ENCODE data around the gene ZNF211.

Gene ZNF211

DNA sequence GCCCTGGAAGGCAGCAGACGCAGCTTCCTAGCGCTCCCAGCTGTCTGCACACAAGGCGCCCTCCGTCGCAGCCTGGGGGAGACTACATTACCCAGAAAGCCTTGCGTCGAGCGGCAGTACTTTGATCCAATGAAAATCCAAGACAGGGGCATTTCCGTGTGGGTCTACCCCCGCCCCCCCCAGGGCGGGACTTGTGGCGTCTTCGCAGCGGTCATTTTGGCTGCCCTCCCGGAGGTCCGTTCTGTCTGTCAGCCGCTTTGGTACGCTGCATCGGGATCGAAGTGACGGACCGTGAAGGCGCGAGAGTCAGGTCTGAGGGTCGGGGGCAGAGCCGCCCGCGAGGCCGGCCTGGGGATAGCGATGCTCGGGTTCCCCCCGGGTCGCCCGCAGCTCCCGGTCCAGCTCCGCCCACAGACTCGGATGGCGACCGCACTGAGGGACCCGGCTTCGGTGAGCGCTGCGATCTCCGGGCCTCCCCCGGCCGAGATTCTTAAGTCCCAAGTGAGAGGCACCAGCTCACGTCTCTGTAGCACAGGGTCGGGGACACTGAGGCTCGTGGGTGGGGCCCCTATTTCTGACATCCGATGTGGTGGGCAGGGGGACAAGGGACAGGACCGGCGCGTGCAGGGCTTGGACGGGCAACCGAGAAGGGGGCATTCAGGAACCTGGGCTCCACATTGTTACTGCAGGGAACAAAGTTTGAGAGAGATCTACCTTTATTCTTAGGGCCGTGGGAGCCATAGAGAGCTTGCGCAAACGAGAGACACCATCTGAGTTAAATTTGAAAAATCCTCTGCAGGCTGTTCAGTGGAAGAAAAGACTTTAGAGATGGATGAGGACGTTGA lies at the start of gene ZNF211:
Gene ZNF211 (plus strand): TSS at position 182 of the 845 bp plus-strand sequence. CDS start 179 bp downstream, at position 361.
- peak; percentile 75 for DNase-seq (ENCODE audit: low read depth)

DNA sequence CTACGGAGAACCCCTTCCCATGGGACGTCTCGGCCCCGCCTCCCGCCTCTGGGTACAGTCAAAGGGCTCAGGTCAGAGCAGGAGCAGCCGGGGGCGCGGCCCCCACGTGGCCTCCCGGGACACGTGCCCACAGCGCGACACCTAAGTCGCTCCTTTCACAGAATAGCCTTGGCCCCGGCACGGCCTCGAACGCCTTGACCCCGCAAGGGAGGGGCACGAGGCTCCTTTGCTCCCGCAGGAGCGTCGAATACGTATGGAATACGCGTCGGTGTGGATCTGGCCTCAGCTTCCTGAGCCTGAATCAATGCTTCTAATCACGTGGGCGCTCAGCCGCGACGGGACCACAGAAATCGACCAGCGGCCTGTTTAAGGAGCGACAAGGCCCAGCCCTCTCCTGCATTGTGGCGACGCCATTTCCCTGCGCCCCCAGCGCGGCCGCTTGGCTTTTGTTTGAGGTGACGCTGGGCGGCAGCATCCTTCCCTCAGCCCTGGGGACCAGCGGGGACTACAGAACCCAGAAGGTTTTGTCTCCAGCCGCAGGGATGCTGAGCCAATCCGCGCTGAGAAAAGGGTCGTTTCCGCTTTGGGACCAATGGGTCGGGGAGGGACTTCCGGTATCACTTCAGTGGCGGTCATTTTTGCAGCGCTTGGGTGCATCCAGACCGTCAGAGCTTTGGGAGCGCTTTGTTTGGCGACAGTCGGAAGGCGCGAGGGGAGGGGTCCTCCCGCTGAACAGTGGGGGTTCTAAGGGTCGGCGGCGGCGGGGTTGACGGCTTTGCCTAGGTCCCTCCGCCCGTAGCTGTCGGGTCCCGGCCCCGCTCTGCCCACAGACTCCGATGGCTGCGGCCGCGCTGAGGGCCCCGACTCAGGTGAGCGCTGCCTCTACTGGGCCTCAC lies 49.2 kb upstream of the ZNF211 start, which contains the start of gene ZIK1:
Gene ZIK1 (plus strand): TSS at position 625 of the 896 bp plus-strand sequence. CDS start 212 bp downstream, at position 837.
- peak; percentile 80 for DNase-seq (ENCODE audit: low read depth)

DNA sequence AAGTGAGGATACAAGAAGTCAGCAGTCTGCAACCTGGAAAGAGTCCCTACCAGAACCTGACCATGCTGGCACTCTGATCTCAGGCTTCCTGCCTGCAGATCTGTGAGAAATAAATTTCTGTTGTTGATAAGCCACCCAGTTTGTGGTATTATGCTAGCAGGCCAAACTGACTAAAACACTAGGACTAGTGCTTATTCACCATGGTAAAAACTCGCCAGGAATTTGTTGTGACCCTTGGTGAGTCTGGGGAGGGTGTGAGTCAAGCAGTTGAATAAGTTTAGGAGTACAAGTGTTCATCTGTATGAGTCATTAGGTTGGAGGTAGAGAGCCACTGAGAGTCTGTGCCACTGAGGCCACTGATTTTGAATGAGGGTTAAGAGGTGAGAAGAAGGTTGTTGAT lies 45.4 kb upstream of the ZNF211 start:
- no peak for DNase-seq (ENCODE audit: low read depth)

DNA sequence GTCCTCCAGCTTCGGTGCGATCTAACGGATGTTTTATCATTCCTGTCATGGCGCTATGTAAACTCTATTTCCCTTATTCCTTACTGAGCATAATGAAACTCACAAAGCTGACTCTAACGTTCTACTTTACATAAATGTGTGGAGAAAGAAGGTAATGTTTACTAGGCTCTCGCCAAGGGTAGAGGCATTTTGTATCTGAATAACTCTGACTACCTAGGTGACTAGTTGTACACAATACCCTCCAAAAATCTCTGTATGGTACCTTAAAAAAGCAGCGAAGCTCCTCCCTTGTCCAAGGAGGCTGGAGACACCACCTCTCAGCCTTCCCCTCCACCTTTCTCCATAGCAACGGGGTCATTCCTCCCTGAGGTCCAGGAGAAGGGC lies 33.6 kb upstream of the ZNF211 start:
- no peak for DNase-seq (ENCODE audit: low read depth)

DNA sequence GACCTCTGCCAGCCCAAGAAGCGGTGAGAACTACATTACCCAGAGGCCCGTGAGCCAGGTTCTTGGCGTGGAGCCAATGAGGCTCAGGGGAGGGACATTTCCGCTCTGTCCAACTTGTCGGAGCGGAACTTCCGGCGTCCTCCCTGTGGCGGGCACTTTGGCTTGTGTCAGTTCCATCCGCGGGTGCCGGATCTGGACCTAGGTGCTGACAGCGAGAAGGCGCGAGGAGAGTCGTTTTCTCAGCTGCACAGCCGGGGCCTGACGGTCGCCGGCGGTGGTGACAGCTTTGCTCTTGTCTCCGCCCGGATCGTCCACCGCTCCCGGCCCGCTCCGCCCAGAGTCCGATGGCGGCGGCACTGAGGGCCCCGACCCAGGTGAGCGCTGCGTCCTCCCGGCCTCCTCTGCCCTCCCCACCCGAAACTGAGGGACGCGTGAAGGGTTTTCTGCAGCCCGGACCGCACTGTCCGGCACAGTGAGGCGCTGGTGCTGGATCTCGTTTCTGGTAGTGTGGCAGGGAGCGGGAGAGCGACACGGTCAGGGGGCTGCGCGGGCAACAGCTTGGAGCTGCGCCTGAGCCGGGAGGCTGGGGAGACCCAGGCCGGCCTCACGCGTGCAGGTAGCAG lies 33.1 kb upstream of the ZNF211 start, which contains the start of gene ZNF530:
Gene ZNF530 (plus strand): TSS at position 125 of the 623 bp plus-strand sequence. CDS start 4,461 bp downstream, outside the sequence.
- DNase-seq (ENCODE audit: low read depth), result peak; percentile 76

DNA sequence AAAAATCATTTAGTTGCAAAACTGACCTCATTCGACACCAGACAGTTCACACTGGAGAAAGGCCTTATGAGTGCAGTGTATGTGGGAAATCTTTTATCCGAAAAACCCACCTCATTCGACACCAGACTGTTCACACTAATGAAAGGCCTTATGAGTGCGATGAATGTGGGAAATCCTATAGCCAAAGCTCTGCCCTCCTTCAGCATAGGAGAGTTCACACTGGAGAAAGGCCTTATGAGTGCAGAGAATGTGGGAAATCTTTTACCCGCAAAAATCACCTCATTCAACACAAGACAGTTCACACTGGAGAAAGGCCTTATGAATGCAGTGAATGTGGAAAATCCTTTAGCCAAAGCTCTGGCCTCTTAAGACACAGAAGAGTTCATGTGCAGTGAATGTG lies 26.0 kb upstream of the ZNF211 start:
- DNase-seq (ENCODE audit: low read depth), result no peak

DNA sequence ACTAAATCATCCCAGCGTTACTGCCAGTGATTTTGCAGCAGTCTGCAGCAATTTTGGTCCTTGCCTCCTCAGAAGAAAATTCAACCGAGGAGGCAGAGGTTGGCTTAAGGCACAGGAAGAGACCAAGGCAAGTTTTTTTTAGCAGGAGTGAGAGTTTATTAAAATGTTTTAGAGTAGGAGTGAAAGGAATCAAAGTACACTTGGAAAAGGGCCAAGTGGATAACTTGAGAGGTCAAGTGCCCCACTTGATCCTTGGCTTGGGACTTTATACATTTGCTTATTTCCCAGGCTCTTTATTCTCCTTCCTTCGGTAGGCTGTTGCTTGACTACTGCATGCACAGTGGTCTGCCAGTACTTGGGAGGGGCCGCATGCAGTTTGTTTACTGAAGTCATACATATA lies 21.9 kb upstream of the ZNF211 start:
- DNase-seq (ENCODE audit: low read depth), result no peak

DNA sequence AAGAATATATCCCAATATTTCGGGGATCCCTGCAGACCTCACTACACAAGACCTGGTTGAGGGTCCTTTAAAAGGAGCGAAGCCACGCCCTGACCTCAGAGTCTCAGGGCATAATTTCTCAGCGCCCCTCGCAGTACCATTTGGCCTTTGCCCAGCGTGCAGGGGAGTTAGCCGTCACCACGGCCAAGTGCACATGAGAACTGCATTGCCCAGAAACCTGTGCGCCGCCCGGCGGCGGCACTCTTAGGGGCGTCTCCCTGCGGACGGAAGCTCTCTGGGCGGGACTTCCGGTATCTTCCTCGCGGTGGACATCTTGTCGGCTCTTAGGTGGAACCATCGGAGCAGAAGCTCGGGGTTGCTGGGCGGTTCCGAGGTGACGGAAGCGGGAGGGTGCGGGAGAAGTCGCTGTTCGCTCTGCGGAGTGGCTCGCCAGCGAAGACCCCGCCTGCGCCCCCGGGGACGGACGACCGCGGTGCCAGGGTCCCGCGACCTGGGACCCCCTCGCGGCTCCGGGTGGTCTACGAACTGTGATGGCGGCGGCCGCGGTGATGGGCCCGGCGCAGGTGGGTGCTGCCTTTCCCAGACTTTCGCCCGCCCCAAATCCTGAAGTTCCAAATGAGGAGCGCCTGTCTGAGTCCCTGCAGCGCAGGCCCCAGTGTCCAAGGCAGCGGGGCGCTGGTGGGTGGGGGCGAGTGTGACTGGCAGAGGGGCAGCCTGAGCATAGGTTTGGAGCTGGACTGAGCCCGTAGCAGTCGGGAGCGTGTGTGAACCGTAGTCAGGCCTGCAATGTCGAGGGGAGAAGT lies 18.8 kb upstream of the ZNF211 start, which contains the start of gene ZNF134:
Gene ZNF134 (plus strand): TSS at position 302 of the 803 bp plus-strand sequence. CDS start 5,227 bp downstream, outside the sequence.
- DNase-seq (ENCODE audit: low read depth), result peak; percentile 83

DNA sequence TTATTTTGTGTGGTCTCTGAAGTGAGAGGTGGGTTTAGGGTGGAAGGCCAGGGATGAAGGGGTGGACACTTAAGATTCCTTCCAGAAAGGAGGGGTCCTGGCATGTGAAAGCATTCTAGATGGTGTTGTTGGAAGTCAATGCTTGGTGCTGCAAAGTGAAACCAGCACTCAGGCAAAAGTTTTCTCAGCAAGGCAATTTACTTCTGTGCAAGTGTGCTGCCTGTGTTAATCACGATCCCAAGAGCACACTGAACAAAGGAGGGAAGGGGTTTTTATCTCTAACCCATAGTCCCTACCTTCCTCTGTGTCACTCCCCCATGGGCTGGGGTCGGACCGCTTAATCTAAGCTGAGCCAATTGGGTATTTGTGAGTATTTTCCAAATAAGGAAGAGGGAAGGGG lies 17.6 kb upstream of the ZNF211 start:
- no peak for DNase-seq (ENCODE audit: low read depth)

DNA sequence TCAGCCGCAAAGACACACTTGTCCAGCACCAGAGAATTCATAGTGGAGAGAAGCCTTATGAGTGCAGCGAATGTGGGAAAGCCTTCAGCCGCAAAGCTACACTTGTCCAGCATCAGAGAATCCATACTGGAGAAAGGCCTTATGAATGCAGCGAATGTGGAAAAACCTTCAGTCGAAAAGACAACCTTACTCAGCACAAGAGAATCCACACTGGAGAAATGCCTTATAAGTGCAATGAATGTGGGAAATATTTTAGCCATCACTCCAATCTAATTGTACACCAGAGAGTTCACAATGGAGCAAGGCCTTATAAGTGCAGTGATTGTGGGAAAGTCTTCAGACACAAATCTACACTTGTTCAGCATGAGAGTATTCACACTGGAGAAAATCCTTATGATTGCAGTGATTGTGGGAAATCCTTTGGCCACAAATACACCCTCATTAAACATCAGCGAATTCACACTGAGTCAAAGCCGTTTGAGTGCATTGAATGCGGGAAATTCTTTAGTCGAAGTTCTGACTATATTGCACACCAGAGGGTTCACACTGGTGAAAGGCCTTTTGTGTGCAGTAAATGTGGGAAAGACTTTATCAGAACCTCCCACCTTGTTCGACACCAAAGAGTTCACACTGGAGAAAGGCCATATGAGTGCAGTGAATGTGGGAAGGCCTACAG lies 12.2 kb upstream of the ZNF211 start:
- DNase-seq (ENCODE audit: low read depth), result no peak

DNA sequence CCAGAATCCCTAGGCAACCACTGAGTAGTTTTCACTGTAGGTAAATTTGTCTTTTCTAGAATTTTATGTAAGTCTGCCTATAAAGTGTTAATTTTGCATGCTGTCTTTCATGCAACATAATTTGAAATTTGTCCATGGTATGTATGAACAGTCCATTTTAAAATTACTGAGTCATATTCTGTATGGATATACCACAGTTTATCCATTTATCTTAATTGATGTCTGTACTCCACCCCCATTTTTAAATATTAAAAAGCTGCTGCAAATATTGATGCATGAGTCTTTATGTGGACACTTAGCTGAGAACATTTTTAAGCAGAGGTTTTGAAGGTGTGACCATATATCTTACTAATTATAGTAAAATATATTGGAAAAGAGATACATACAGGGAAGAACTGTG lies 9.9 kb upstream of the ZNF211 start:
- DNase-seq (ENCODE audit: low read depth), result no peak

DNA sequence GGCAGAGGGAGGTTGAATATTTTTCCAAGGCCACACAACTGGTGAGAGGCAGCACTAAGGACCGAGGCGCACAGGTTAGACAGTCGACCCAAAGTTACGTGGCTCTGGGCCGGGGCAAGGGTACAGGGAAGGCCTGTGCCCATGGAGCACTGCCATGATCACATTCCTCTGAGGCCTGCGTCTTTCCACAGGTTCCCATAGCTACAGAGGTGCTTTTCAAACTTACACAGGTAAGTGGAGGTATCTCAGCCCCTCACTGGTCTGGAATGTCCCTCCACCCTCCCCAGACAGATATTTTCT lies 814 bp downstream of the ZNF211 start:
- no peak for DNase-seq (ENCODE audit: low read depth)

DNA sequence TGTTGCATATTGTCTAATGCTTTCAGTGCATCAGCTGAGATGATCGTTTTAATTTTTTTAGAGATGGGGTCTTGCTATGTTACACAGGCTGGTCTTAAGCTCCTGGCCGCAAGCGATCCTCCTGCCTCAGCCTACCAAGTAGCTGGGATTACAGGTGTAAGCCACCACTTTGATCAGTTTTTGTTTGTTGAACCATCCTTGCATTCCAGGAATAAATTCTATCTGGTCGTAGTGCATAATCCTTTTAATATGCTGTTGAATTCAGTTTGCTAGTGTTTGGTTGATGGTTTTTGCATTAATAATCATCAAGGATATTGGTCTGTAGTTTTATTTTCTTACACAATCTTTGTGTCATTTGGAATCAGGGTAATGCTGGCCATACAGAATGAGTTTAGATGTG lies 4.4 kb downstream of the ZNF211 start:
- DNase-seq (ENCODE audit: low read depth), result no peak

DNA sequence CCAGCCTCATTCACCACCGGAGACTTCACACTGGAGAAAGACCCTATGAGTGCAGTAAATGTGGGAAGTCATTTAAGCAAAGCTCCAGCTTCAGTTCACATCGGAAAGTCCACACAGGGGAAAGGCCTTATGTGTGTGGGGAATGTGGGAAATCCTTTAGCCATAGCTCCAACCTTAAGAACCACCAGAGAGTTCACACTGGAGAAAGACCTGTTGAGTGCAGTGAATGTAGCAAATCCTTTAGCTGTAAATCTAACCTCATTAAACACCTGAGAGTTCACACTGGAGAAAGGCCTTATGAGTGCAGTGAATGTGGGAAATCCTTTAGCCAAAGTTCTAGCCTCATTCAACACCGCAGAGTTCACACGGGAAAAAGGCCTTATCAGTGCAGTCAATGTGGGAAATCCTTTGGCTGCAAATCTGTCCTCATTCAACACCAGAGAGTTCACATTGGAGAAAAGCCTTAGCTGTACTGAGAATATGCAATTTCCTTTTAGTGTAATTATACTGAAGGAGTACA lies 8.8 kb downstream of the ZNF211 start:
- DNase-seq (ENCODE audit: low read depth), result no peak

DNA sequence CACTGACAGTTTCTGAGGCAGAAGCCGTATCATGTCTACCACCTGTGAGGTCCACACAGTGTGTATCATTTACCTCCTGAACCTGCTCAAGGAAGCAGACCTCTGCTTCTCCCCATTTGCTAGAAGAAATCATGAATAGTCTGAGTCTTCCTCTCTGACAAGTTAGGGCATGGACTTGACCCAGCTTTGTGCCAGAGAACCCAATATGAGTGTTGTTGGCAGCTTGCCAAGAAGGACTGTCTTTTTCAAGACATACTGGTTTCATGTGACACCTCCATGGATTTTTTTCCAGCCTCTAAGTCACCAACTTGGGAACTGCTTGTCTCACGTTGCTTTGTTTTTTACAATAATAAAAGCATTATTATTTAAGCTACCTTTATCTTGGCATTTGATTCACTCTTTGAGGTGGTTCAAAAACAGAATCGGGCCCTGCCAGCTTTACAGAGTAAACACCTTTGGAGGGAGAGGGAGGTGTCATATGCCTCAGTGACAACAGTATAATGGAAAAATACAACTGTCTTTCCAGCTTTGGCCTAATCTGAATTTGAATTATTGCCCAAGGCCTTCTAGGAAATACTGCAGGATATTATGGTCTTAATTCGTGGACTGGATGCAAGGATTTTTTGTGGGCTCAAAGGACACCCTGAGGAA lies 9.6 kb downstream of the ZNF211 start:
- DNase-seq (ENCODE audit: low read depth), result no peak

DNA sequence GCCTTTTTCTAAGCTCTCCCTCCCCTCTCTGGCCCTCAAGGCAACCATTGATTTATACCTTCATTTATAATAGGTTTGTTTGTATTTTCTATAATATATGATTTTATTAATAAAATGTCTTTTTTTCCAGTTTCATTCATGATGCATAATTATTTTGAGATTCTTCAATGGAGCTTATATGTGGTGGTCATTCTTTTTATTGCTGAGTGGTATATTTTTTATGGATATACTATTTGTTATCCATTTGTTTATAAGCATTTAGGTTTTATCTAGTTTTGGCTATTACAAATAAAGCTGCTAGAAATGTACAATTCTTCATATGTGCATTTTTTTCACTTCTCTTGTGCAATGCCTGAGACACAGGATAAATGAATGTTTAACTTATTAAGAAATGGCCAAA lies 10.8 kb downstream of the ZNF211 start:
- no peak for DNase-seq (ENCODE audit: low read depth)

DNA sequence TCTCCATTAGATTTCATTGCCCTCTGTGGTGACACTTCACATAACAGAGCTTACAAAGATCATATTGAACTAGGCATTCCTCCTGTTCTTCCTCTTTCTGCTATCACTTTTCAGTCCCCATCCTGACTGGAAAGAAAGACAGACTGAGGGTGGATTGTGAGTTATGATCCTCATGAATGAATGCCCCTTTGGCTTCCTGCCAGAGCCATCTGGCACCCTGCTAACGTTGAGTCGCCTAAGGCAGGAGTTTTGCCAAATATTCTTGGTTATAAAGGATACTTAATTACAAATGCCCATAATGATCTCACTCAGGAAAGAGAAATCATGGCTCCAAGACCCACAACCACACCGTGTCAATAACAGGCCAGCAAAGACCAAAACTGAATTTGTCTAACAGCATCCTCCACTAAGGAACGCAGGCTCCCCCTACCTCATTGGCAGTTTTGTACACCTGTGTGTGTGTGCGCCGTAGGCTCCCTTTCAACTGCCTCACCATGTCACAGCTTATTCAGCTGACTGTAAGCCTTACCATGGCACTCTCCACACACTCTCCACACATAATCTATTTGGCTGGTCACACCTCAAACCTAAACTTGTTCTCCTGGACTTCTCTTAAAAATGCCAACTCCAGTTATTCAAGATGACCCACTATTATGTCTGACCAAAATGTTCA lies 15.5 kb downstream of the ZNF211 start:
- DNase-seq (ENCODE audit: low read depth), result no peak

DNA sequence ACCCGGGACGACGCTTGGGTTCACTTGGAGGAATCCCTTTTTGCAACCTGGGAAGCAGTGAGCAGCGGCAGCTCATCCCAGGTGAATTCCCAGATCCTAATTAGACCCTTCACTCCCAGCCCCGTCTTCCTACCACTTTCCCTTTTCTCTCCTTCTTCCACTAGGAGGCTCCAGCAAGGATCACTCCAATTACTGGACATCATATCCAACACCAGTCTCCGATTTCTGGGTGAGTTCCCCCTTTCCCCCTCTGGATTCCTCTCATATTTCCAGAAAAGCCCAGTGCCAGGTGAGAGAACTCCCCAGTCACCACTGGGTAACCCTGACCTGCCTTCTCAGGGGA lies 18.7 kb downstream of the ZNF211 start:
- DNase-seq (ENCODE audit: low read depth), result no peak

DNA sequence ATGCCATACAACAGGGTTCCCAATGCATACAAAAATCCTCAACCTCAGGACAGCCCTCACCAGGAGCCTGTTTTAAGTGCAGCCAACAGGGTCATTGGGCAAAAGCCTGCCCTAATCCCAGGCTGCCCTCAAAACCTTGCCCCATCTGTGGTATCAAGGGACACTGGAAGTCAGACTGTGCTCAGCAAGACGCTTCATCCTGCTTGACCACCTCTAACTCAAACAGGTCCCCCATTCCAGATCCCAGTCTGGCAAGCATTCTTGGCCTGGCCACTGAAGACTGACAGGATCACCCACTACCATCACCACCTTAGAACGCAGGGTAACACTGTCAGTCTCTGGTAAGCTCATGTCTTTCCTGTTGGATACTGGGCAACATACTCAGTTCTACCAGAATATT lies 20.7 kb downstream of the ZNF211 start:
- DNase-seq (ENCODE audit: low read depth), result no peak

DNA sequence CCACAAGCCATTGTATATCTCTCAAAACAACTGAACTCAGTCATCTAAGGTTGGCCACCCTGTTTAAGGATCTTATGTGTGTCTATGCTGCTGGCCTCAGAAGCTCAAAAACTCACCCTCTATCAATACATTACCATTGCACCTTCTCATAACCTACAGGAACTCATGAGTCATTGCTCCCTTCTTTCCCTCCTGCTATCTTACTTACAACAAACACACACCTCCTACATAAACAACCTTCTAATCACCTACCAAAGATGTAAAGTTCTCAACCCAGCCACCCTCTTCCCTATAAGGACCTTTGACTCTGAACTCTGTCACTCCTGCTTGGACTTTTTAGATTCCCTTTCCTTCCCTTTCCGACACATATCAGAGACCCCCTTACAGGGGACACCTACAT lies 22.5 kb downstream of the ZNF211 start:
- no peak for DNase-seq (ENCODE audit: low read depth)

Measured in stimulated activated CD8-positive, alpha-beta memory T cell treated with anti-CD3 and anti-CD28 coated beads, Interleukin-12 subunit alpha, Interleukin-12 subunit beta, amount 100 ng/mL, for 1 hour (primary cell).